Measurements from ENCODE around the gene C1GALT1. TPM values are rescaled to one million over a fixed set of nuclear protein-coding genes. Genes with fewer than 3 reads are reported as not detected.

Gene C1GALT1
- total RNA-seq, 1 experiment from 2014 or later: 15.6 TPM

GRCh38 chr7:7247658-7248057 is 65.3 kb downstream of the C1GALT1 start:
- intact Hi-C loops (cut with micrococcal nuclease; ENCODE audit: unreplicated experiment): no loop called here
- no peak overlapping the region for H3K27ac ChIP-seq (ENCODE audit: low read depth, low read length, poor library complexity, severe bottlenecking)
- DNase-seq (ENCODE audit: low spot score): no peak
- H3K4me3 ChIP-seq (ENCODE audit: low read depth, low read length, poor library complexity, severe bottlenecking): no peak overlapping the region
- ChIA-PET CTCF (no interaction called here), POLR2A (ENCODE audit: low non-redundant PET) (no interaction called here)
- H3K36me3 ChIP-seq (ENCODE audit: insufficient read depth, low read length, poor library complexity, severe bottlenecking): no peaks in the 10 kb centered on the region
- H3K27me3 ChIP-seq (replicated peaks; ENCODE audit: insufficient read depth, low read depth, low read length, poor library complexity): no peaks in the 10 kb centered on the region
- TF ChIP-seq CTCF (conservative IDR thresholded peaks at IDR 0.05; ENCODE audit: low read depth, low read length): no peak
- TF ChIP-seq EZH2 (IDR thresholded peaks at IDR 0.05; ENCODE audit: borderline replicate concordance, low read depth, low read length, poor library complexity, severe bottlenecking): no peak
- H3K9me3 ChIP-seq (ENCODE audit: low read depth, low read length, poor library complexity, severe bottlenecking): no peaks in the 10 kb centered on the region
- no peaks in the 10 kb centered on the region for H3K4me1 ChIP-seq (ENCODE audit: insufficient read depth, low read length, poor library complexity, severe bottlenecking)
- no TSS peak for BruUV-seq (replicated peaks)

- no TSS peak for BruUV-seq (replicated peaks)
- POLR2A ChIA-PET (ENCODE audit: low non-redundant PET): no interaction called here
- Histone ChIP-seq H3K9me3 (ENCODE audit: low read depth, low read length, poor library complexity, severe bottlenecking) (no peaks in the 10 kb centered on the region), H3K4me3 (ENCODE audit: low read depth, low read length, poor library complexity, severe bottlenecking) (no peak overlapping the region), H3K27ac (ENCODE audit: low read depth, low read length, poor library complexity, severe bottlenecking) (no peak overlapping the region), H3K27me3 (replicated peaks; ENCODE audit: insufficient read depth, low read depth, low read length, poor library complexity) (no peaks in the 10 kb centered on the region), H3K4me1 (ENCODE audit: insufficient read depth, low read length, poor library complexity, severe bottlenecking) (no peaks in the 10 kb centered on the region), H3K36me3 (ENCODE audit: insufficient read depth, low read length, poor library complexity, severe bottlenecking) (no peaks in the 10 kb centered on the region)
- intact Hi-C loops (cut with micrococcal nuclease; ENCODE audit: unreplicated experiment): no loop called here
- CTCF ChIA-PET: no interaction called here
- no peak for DNase-seq (ENCODE audit: low spot score)
- no peak for TF ChIP-seq EZH2 (IDR thresholded peaks at IDR 0.05; ENCODE audit: borderline replicate concordance, low read depth, low read length, poor library complexity, severe bottlenecking)
These were observed 67.5 kb downstream of the C1GALT1 start for GRCh38 chr7:7249814-7250213.

- no TSS peak for BruUV-seq (replicated peaks)
- no peak for TF ChIP-seq CTCF (conservative IDR thresholded peaks at IDR 0.05; ENCODE audit: low read depth, low read length)
- TF ChIP-seq EZH2 (IDR thresholded peaks at IDR 0.05; ENCODE audit: borderline replicate concordance, low read depth, low read length, poor library complexity, severe bottlenecking): no peak
- POLR2A ChIA-PET (ENCODE audit: low non-redundant PET): no interaction called here
- Histone ChIP-seq H3K27ac (ENCODE audit: low read depth, low read length, poor library complexity, severe bottlenecking) (no peak overlapping the region), H3K36me3 (ENCODE audit: insufficient read depth, low read length, poor library complexity, severe bottlenecking) (no peaks in the 10 kb centered on the region), H3K9me3 (ENCODE audit: low read depth, low read length, poor library complexity, severe bottlenecking) (no peaks in the 10 kb centered on the region), H3K4me1 (ENCODE audit: insufficient read depth, low read length, poor library complexity, severe bottlenecking) (no peaks in the 10 kb centered on the region), H3K27me3 (replicated peaks; ENCODE audit: insufficient read depth, low read depth, low read length, poor library complexity) (no peaks in the 10 kb centered on the region), H3K4me3 (ENCODE audit: low read depth, low read length, poor library complexity, severe bottlenecking) (no peak overlapping the region)
- CTCF ChIA-PET: no interaction called here
- intact Hi-C loops (cut with micrococcal nuclease; ENCODE audit: unreplicated experiment): no loop called here
- DNase-seq (ENCODE audit: low spot score): no peak
These were observed 69.4 kb downstream of the C1GALT1 start for GRCh38 chr7:7251742-7252141.

- H3K4me1 ChIP-seq (ENCODE audit: insufficient read depth, low read length, poor library complexity, severe bottlenecking): no peaks in the 10 kb centered on the region
- DNase-seq (ENCODE audit: low spot score): no peak
- no peaks in the 10 kb centered on the region for H3K27me3 ChIP-seq (replicated peaks; ENCODE audit: insufficient read depth, low read depth, low read length, poor library complexity)
- H3K9me3 ChIP-seq (ENCODE audit: low read depth, low read length, poor library complexity, severe bottlenecking): no peaks in the 10 kb centered on the region
- BruUV-seq (replicated peaks): no TSS peak
- TF ChIP-seq EZH2 (IDR thresholded peaks at IDR 0.05; ENCODE audit: borderline replicate concordance, low read depth, low read length, poor library complexity, severe bottlenecking) (no peak), CTCF (conservative IDR thresholded peaks at IDR 0.05; ENCODE audit: low read depth, low read length) (no peak)
- CTCF ChIA-PET: no interaction called here
- no peak overlapping the region for H3K27ac ChIP-seq (ENCODE audit: low read depth, low read length, poor library complexity, severe bottlenecking)
- H3K36me3 ChIP-seq (ENCODE audit: insufficient read depth, low read length, poor library complexity, severe bottlenecking): no peaks in the 10 kb centered on the region
- intact Hi-C loops (cut with micrococcal nuclease; ENCODE audit: unreplicated experiment): no loop called here
- POLR2A ChIA-PET (ENCODE audit: low non-redundant PET): no interaction called here
- H3K4me3 ChIP-seq (ENCODE audit: low read depth, low read length, poor library complexity, severe bottlenecking): no peak overlapping the region
These were observed 72.0 kb downstream of the C1GALT1 start for GRCh38 chr7:7254319-7254718.
